Activated naive CD4-positive, alpha-beta T cell treated with anti-CD3 and anti-CD28 coated beads, Interleukin-2, amount 10 ng/mL, durations not matched to agents 7 days and 5 days (primary cell): ENCODE data around the gene TAMM41.
"Not testable (repeated sequence)": the region's sequence is repeated elsewhere in the genome, so short reads cannot be mapped to it uniquely, and the experiment has no call there.

ENCODE experiments used
- CTCF ChIA-PET: fragments of 350-600 bp; sonication (Branson Sonifier 250); formaldehyde crosslinking; loops from one replicate; lab custom pipeline; 2021; ENCODE audit warnings: antibody characterized with exemption; lab: Charles Lee
- DNase-seq: peaks from one replicate; pipeline ENCODE4 v3.0.0-alpha.2; 2020
- H3K27ac Mint-ChIP-seq: one replicate; pipeline ENCODE4 v1.8.0; 2021; ENCODE audit warnings: mild to moderate bottlenecking, moderate library complexity, mixed read lengths
- H3K27me3 Mint-ChIP-seq: one replicate; pipeline ENCODE4 v1.8.0; 2021; ENCODE audit warnings: mild to moderate bottlenecking, mixed read lengths
- H3K36me3 Mint-ChIP-seq: one replicate; pipeline ENCODE4 v1.8.0; 2021; ENCODE audit warnings: mixed read lengths
- H3K4me1 Mint-ChIP-seq: one replicate; pipeline ENCODE4 v1.8.0; 2021; ENCODE audit warnings: mixed read lengths
- H3K4me3 Mint-ChIP-seq: one replicate; pipeline ENCODE4 v1.8.0; 2021; ENCODE audit warnings: mild to moderate bottlenecking, moderate library complexity, mixed read lengths
- H3K9me3 Mint-ChIP-seq: one replicate; pipeline ENCODE4 v1.8.0; 2021; ENCODE audit warnings: mixed read lengths

Gene TAMM41

DNA sequence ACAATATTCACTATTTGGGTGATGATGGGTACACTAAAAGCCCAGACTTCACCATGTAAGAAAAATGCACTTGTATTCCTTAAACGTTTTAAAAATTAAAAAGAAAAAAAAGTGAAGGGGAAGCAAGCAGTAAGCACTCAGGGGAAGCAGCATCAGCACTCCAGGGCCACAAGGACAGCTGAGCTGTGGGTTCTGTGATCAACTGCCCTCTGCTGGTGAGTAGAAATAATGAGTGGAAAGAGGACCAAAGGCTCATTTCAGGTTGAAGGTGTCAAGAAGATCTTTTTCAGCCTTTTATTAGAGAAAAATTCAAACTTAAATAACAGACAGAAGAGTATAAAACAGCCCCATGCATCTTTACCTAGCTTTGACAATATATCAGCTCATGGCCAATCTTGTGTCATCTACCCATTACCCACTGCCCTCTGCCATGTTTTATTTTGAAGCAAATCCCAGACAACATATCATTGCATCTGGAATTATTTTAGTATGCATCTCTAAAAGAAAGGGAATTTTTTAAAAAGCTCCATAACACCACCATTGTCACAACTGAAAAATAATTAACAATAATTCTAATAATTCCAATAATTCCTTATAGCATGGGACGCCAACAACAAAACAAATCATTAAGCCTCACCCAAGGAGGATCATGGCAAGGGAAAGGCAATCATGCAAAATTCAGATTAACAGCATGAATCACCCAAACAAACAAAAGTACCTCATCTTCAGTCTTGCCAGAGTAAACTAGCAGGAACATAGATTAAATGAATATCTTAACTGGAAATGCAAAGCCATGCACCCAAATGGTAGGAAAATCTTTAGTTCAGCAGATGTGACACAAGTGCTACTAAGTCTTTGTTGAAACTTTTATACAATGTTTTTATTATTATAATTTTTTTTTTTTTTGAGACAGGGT, 42.5 kb downstream of the TAMM41 start:
- CTCF ChIA-PET: interaction anchor here (0.7 to 3.0 kb wide), 14 partner anchors 9 to 744 kb away, joined by 3 to 18 read pairs (median 4); partner anchors contain the start of gene TAMM41
- Mint-ChIP-seq H3K36me3 (peaks cover 75% of the 10 kb centered on the region), H3K4me1 (peaks cover 10% of the 10 kb centered on the region), H3K9me3 (peaks cover 2% of the 10 kb centered on the region), H3K27me3 (no peaks in the 10 kb centered on the region), H3K27ac (no peak overlapping the region), H3K4me3 (no peak overlapping the region)
- DNase-seq: peak; percentile 57

DNA sequence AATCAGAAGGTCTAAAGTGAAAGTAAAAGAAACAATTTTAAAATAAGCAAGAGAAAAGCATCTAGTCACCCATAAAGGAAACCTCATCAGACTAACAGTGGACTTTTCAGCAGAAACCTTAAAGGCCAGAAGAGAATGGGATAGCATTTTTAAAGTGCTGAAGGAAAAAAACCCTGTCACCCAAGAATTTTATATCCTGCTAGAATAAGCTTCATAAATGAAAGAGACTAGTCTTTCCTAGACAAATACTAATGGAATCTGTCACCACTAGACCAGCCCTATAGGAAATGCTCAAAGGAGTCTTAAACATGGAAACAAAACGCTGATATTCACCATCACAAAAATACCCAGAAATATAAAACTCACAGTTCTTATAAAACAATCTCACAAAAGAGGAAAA, 46.9 kb downstream of the TAMM41 start:
- CTCF ChIA-PET: interaction anchor here (1.0 kb wide), 1 partner anchor 14 kb away, joined by 3 read pairs; no protein-coding TSS in a partner anchor
- Mint-ChIP-seq H3K4me1 (peaks cover 11% of the 10 kb centered on the region), H3K9me3 (peaks cover 2% of the 10 kb centered on the region), H3K4me3 (no peak overlapping the region), H3K27me3 (no peaks in the 10 kb centered on the region), H3K27ac (peak overlapping the region; percentile 84), H3K36me3 (peaks cover 68% of the 10 kb centered on the region)
- DNase-seq: no peak

DNA sequence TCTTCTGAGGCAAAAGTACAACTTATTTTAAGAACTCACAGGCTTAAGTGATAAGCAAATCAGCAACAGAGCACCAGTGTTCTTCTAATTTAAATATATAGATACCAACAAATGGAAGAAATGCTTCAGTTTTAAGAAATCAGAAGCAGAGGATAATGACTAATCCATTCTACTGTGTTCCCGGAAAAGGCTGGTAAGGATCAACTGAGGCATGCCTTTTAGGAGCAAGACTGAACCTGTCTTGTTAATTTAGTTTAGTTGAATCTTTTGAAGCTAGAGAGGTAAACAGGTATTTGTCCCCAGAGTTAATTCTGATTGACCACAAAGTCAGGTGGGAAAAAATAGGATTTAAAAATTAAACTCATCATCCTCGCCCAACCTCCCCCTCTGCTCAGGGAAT, 51.8 kb downstream of the TAMM41 start:
- Mint-ChIP-seq H3K4me1 (peaks cover 16% of the 10 kb centered on the region), H3K9me3 (peaks cover 1% of the 10 kb centered on the region), H3K4me3 (no peak overlapping the region), H3K27me3 (no peaks in the 10 kb centered on the region), H3K36me3 (peaks cover 58% of the 10 kb centered on the region), H3K27ac (no peak overlapping the region)
- CTCF ChIA-PET: no interaction called here
- no peak for DNase-seq

DNA sequence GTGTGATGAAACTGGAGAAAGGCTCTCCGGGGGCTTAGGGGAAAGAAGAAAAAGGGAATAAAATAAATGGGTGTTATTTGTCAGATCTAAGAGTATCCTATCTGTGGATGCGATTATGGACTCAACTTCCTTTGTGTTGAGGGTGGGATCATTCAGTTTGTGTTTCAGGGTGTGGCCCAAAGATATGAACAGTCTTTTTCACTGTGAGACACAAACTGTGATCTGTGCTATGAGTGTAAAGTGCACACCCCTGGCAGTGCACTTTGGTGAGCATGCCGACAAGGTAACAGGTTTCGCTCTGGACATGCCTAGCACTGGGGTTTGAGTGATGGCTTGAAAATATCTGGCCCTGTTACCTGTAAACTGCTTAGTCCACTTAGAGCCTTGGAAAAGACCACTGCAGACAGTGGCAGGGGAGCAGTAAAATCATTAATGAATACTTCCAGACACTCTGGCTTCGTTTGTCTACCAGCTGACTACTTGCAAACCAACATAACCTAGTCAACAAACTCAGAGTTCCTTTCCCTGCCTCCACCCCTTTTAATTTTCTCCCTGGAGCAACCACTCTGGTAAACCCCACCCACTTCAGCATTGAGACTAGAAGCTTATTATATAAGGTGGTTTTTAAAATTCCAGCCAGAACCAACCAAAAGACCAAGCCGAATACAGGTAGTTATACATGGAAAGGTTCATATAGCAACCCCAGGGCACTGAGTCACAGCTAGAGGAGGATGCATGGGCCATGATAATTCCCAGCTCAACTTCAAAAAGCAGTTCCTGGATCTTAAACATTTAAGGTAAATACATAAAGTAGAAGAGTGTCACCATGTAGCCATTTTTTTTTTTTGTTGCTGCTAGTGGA, 55.1 kb downstream of the TAMM41 start:
- CTCF ChIA-PET: no interaction called here
- H3K36me3 Mint-ChIP-seq: peaks cover 56% of the 10 kb centered on the region
- H3K9me3 Mint-ChIP-seq: peaks cover 2% of the 10 kb centered on the region
- no peak overlapping the region for H3K27ac Mint-ChIP-seq
- H3K4me3 Mint-ChIP-seq: no peak overlapping the region
- H3K27me3 Mint-ChIP-seq: no peaks in the 10 kb centered on the region
- DNase-seq: no peak
- H3K4me1 Mint-ChIP-seq: peaks cover 12% of the 10 kb centered on the region

DNA sequence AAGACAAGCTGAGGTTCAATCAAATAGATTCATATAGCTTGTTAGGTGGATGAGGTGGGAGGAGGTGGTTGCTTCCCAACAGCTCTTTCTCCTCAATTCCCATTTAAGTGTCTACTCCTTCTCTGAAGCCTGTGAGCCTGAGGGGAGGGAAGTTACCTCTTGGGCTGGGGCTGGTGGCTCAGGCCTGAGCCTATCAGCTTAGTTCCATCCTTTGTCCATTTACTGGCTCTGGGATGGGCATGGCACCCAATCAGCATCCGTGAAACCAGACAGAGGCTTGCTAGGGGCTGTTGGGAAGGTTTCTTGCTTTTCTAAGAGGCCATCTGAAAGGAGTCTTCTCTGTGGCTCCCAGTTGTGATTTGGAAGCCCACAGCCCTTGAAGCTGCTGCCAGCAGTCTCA, 57.3 kb downstream of the TAMM41 start:
- H3K4me1 Mint-ChIP-seq: peaks cover 26% of the 10 kb centered on the region
- CTCF ChIA-PET: interaction anchor here (1.1 kb wide), 1 partner anchor 12 kb away, joined by 3 read pairs; no protein-coding TSS in a partner anchor
- no peak for DNase-seq
- no peaks in the 10 kb centered on the region for H3K27me3 Mint-ChIP-seq
- H3K36me3 Mint-ChIP-seq: peaks cover 54% of the 10 kb centered on the region
- H3K9me3 Mint-ChIP-seq: peaks cover 3% of the 10 kb centered on the region
- peak overlapping the region; percentile 15 for H3K27ac Mint-ChIP-seq
- H3K4me3 Mint-ChIP-seq: no peak overlapping the region

DNA sequence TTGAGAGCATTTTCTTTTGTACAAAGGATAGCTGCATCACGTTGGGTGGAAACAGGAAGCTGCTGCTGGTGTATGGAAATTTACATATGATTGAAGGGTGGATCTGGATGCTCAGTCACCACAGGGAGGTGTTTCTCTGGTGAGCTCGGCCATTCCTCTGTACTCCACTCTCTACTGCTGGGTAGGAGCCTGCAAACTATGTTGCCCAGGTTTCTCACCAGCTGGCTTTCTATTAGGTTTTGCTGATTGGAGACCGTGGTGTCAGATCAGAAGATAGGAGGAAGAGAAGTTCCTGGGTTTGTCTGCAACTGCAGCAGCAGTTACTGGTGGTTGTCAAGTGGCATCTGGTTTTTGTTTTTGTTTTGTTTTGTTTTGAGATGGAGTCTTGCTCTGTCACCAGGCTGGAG, 61.7 kb downstream of the TAMM41 start:
- DNase-seq: peak; percentile 63
- Mint-ChIP-seq H3K27ac (peak overlapping the region; percentile 92), H3K4me3 (no peak overlapping the region), H3K4me1 (peaks cover 26% of the 10 kb centered on the region), H3K9me3 (peaks cover 3% of the 10 kb centered on the region), H3K27me3 (no peaks in the 10 kb centered on the region), H3K36me3 (peaks cover 40% of the 10 kb centered on the region)
- CTCF ChIA-PET: interaction anchor here (0.6 to 1.6 kb wide), 5 partner anchors 8 to 695 kb away, joined by 3 to 9 read pairs (median 3); partner anchors contain the start of gene TAMM41

DNA sequence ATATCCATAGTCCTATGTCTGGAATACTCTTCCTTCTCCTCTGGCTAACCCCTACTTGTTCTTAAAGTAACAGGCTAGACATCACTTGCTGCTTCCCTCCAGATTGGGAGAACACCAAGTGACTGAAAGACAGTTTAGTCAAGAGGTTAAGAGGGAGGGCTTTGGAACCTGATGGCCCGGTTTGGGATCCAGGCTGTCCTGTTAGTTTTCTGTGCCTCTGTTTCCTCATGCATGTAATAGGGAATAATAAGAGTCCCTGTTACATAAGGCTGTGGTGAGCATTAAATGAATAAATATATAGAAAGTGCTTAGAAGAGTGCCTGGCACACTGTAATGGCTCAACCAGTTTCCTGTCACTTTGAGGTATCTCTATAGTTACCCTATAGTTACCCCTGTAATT, 66.3 kb downstream of the TAMM41 start:
- H3K27ac Mint-ChIP-seq: no peak overlapping the region
- H3K36me3 Mint-ChIP-seq: peaks cover 13% of the 10 kb centered on the region
- no peak overlapping the region for H3K4me3 Mint-ChIP-seq
- no peak for DNase-seq
- peaks cover 2% of the 10 kb centered on the region for H3K9me3 Mint-ChIP-seq
- no peaks in the 10 kb centered on the region for H3K27me3 Mint-ChIP-seq
- CTCF ChIA-PET: no interaction called here
- H3K4me1 Mint-ChIP-seq: peaks cover 18% of the 10 kb centered on the region

DNA sequence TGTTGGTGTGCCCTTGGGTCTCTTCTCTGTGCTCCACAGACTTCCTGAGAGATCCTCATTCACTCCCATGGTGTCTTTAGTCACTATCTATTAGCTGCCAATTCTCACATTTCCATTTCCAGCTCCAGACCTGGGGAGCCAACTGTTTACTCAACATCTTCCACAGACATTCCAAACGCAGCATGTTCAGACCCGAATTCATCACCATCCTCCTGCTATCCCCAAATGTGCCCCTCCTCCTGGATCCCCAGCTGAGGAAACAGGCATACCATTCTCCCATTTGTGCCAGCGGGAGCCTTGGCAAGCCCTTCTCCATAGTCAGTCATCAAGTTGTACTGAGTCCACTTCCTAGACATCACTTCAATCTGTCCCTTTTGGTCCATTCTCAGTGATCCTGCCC, 67.1 kb downstream of the TAMM41 start:
- Mint-ChIP-seq H3K27me3 (no peaks in the 10 kb centered on the region), H3K4me3 (no peak overlapping the region), H3K9me3 (no peaks in the 10 kb centered on the region), H3K4me1 (peaks cover 11% of the 10 kb centered on the region), H3K27ac (no peak overlapping the region), H3K36me3 (peaks cover 9% of the 10 kb centered on the region)
- CTCF ChIA-PET: no interaction called here
- no peak for DNase-seq

DNA sequence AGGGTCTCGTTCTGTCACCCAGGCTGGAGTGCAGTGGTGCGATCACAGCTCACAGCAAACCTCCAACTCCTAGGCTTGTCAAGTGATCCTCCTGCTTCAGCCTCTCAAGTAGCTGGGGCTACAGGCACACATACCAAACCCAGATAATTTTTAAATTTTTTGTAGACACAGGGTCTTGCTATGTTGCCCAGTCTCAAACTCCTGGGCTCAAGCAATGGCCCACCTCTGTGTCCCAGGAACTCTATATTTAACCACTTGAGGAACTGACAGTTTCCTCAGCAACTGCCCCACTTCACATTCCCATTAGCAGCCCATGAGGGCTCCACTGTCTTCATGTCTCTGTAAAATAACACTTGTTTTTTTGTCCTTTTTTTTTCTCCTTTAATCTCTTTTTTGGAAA, 68.4 kb downstream of the TAMM41 start:
- DNase-seq: no peak
- CTCF ChIA-PET: no interaction called here
- H3K4me1 Mint-ChIP-seq: no peaks in the 10 kb centered on the region
- no peak overlapping the region for H3K27ac Mint-ChIP-seq
- H3K4me3 Mint-ChIP-seq: no peak overlapping the region
- H3K27me3 Mint-ChIP-seq: no peaks in the 10 kb centered on the region
- H3K36me3 Mint-ChIP-seq: peaks cover 3% of the 10 kb centered on the region
- H3K9me3 Mint-ChIP-seq: no peaks in the 10 kb centered on the region

DNA sequence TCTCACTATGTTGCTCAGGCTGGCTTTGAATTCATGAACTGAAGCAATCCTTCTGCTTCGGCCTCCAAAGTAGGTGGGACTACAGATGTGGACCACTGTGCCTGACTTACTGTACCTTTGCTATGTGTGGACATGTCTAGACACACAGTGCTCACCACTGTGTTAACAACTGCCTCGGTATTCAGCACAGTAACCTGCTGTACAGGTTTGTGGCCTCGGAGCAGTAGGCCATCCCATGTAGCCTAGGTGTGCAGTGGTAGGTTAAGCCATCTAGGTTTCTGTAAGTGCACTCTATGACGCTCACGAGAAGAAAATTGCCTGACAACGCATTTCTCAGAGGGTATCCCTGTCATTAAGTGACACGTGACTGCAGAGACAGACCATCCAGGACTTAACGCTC, 70.3 kb downstream of the TAMM41 start:
- CTCF ChIA-PET: no interaction called here
- Mint-ChIP-seq H3K4me1 (peaks cover 4% of the 10 kb centered on the region), H3K27ac (no peak overlapping the region), H3K36me3 (peaks cover 5% of the 10 kb centered on the region), H3K4me3 (no peak overlapping the region), H3K9me3 (no peaks in the 10 kb centered on the region), H3K27me3 (no peaks in the 10 kb centered on the region)
- no peak for DNase-seq

DNA sequence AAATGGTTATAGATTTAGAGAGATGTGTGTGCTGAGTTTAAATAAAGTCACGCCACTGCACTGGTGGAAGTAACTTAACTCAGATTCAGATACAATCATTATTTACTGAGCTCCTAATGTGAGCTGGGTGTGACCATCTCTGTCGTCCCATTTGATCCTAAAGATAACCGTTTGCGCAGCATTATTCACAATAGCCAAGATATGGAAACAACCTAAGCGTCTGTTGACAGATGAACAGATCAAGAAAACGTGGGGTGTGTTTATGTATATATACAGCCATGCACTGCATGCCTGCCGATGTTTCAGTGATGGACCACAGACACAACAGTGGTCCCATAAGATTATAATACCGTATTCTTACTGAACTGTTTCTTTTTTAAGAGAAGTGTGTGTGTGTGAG, 71.2 kb downstream of the TAMM41 start:
- H3K27me3 Mint-ChIP-seq: no peaks in the 10 kb centered on the region
- H3K4me3 Mint-ChIP-seq: no peak overlapping the region
- no peak for DNase-seq
- no peak overlapping the region for H3K27ac Mint-ChIP-seq
- no peaks in the 10 kb centered on the region for H3K9me3 Mint-ChIP-seq
- H3K4me1 Mint-ChIP-seq: peaks cover 12% of the 10 kb centered on the region
- H3K36me3 Mint-ChIP-seq: peaks cover 3% of the 10 kb centered on the region
- CTCF ChIA-PET: interaction anchor here (0.7 kb wide), 1 partner anchor 10 kb away, joined by 3 read pairs; no protein-coding TSS in a partner anchor

DNA sequence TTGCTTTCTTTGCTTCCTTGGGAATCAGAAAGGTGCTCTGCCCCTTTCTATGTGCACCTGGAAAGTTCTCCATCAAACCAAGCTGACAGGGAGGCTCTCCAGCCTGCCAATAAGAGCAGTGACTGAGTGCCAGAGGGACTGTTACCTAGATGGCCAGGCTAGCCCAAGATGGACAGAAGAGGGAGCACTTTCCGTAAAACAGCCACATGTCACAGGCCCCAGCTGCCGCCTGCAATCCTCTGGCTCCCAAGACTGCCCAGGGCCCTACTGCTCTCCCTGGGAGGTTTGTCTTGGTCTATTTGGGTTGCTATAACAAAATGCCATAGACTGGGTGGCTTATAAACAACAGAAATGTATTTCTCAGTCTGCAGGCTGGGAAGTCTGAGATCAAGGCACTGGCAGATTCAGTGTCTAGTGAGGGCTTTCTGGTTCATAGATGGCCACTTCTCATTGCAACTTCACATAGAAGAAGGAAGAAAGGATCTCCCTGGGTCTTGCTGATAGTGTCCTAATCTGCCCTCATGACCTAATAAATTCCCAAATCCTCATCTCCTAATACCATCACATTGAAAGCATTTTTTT, 72.3 kb downstream of the TAMM41 start:
- Mint-ChIP-seq H3K9me3 (no peaks in the 10 kb centered on the region), H3K4me1 (peaks cover 23% of the 10 kb centered on the region), H3K4me3 (no peak overlapping the region), H3K27ac (no peak overlapping the region), H3K36me3 (peaks cover 3% of the 10 kb centered on the region), H3K27me3 (no peaks in the 10 kb centered on the region)
- DNase-seq: no peak
- CTCF ChIA-PET: no interaction called here

DNA sequence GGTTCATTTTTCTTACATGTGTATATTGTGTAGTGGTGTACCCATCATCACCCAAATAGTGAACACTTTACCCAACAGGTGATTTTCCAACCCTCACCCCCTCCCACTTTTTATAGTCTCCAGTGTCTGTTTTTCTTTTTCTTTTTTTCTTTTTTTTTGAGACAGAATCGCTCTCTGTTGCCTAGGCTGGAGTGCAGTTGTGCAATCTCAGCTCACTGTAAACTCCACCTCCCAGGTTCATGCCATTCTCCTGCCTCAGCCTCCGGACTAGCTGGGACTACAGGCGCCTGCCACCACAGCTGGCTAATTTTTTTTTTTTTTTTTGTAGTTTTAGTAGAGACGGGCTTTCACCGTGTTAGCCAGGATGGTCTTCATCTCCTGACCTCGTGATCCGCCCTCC, 74.8 kb downstream of the TAMM41 start:
- CTCF ChIA-PET: not testable (repeated sequence)
- peaks cover 30% of the 10 kb centered on the region for H3K4me1 Mint-ChIP-seq

More for the DNA sequence above, 74.8 kb downstream of the TAMM41 start:
- not testable (repeated sequence) for H3K27me3 Mint-ChIP-seq, DNase-seq, H3K27ac Mint-ChIP-seq, H3K4me3 Mint-ChIP-seq, H3K36me3 Mint-ChIP-seq, H3K9me3 Mint-ChIP-seq
